Hepatocyte (in vitro differentiated cells): Measurements from ENCODE around the gene TLCD3B. TPM values are rescaled to one million over a fixed set of nuclear protein-coding genes. Genes with fewer than 3 reads are reported as not detected.
"Not testable (repeated sequence)": the region's sequence is repeated elsewhere in the genome, so short reads cannot be mapped to it uniquely, and the experiment has no call there.

Experiments
- DNase-seq: peaks from one replicate; pipeline ENCODE4 v3.0.0-alpha.2; 2016; ENCODE audit warnings: low spot score
- H2AFZ ChIP-seq: fragments of 200-600 bp; sonication (generic); 2 replicates; pipeline ENCODE4 v1.6.0; 2016; ENCODE audit warnings: antibody characterized with exemption, mild to moderate bottlenecking
- H3K27ac ChIP-seq: fragments of 200-600 bp; sonication (generic); 2 replicates; pipeline ENCODE4 v1.5.1; 2016; ENCODE audit warnings: mild to moderate bottlenecking
- H3K27me3 ChIP-seq: fragments of 200-600 bp; sonication (generic); 2 replicates; pipeline ENCODE4 v1.6.1; 2016
- H3K36me3 ChIP-seq: fragments of 200-600 bp; sonication (generic); replicated peaks from 2 replicates; pipeline ENCODE4 v1.5.1; 2016; ENCODE audit warnings: low read depth; ENCODE audit not compliant: insufficient read depth
- H3K4me1 ChIP-seq: fragments of 200-600 bp; sonication (generic); 2 replicates; pipeline ENCODE4 v1.5.1; 2016; ENCODE audit warnings: mild to moderate bottlenecking, moderate library complexity; ENCODE audit not compliant: insufficient read depth
- H3K4me2 ChIP-seq: fragments of 200-600 bp; sonication (generic); 2 replicates; pipeline ENCODE4 v1.6.0; 2016
- H3K4me3 ChIP-seq: fragments of 200-600 bp; sonication (generic); 2 replicates; pipeline ENCODE4 v1.5.1; 2016; ENCODE audit warnings: mild to moderate bottlenecking
- H3K79me2 ChIP-seq: fragments of 200-600 bp; sonication (generic); 2 replicates; pipeline ENCODE4 v1.6.0; 2017; ENCODE audit warnings: mild to moderate bottlenecking
- H3K9me2 ChIP-seq: fragments of 200-600 bp; sonication (generic); replicated peaks from 2 replicates; pipeline ENCODE4 v1.6.0; 2017; ENCODE audit warnings: mild to moderate bottlenecking; ENCODE audit not compliant: insufficient read depth
- H3K9me3 ChIP-seq: fragments of 200-600 bp; sonication (generic); 2 replicates; pipeline ENCODE4 v1.5.1; 2016; ENCODE audit warnings: low read depth, mild to moderate bottlenecking
- H4K20me1 ChIP-seq: fragments of 200-600 bp; sonication (generic); 2 replicates; pipeline ENCODE4 v1.6.0; 2016; ENCODE audit warnings: mild to moderate bottlenecking; ENCODE audit not compliant: insufficient read depth, poor library complexity, severe bottlenecking
- CTCF ChIP-seq: fragments of 200-600 bp; sonication (generic); IDR thresholded peaks from 2 replicates; pipeline ENCODE4 v1.5.1; 2016; ENCODE audit warnings: antibody characterized with exemption, mild to moderate bottlenecking; ENCODE audit not compliant: poor library complexity
- EZH2 ChIP-seq: fragments of 200-600 bp; sonication (generic); IDR thresholded peaks from 2 replicates; pipeline ENCODE4 v1.6.1; 2016; ENCODE audit warnings: antibody characterized with exemption, mild to moderate bottlenecking, borderline replicate concordance
- EZH2phosphoT487 ChIP-seq: fragments of 200-600 bp; sonication (generic); IDR thresholded peaks from one replicate; pipeline ENCODE4 v1.6.1; 2018; ENCODE audit warnings: antibody characterized with exemption, mild to moderate bottlenecking, low read depth, moderate library complexity; ENCODE audit not compliant: unreplicated experiment, severe bottlenecking
- WGBS: methylation state at CpG from one replicate; pipeline ENCODE4 v1.1.6; 2016; ENCODE audit warnings: low lambda C conversion rate; ENCODE audit errors: missing lambda C conversion rate; 5-methylcytosine and 5-hydroxymethylcytosine counted together
- polyA plus RNA-seq: library from polyadenylated mRNA; unstranded; fragments of >200 nt; fragmentation: Nextera tagmentation; extraction: Ambion mirVana; gene quantifications from 2 replicates; pipeline ENCODE4 v1.2.1, GENCODE V29; 2016
- total RNA-seq: library from RNA; depleted of rRNA; stranded (reverse); fragments of >200 nt; gene quantifications from 2 replicates; pipeline ENCODE4 v1.2.3, GENCODE V29; 2014

Gene TLCD3B
- total and polyA plus RNA-seq, 2 experiments from 2014 or later, result not detected

DNA sequence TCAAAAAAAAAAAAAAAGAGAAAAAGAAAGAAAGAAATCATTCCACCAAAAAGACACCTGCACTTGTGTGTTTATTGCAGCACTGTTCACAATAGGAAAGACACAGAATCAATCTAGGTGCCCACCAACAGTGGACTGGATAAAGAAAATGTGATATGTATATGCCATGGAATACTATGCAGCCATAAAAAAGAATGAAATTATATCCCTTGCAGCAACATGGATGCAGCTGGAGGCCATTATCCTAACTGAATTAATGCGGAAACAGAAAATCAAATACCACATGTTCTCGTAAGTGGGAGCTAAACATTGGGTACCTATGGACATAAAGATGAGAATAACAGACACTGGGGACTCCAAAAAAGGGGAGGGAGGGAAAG is 13.8 kb downstream of the TLCD3B start:
- Histone ChIP-seq H2AFZ (no peak overlapping the region), H3K36me3 (no peaks in the 10 kb centered on the region), H3K9me3 (no peaks in the 10 kb centered on the region), H3K27ac (no peak overlapping the region), H3K27me3 (peaks cover 1% of the 10 kb centered on the region), H3K4me3 (no peak overlapping the region), H3K4me2 (no peak overlapping the region), H3K9me2 (no peaks in the 10 kb centered on the region), H4K20me1 (no peaks in the 10 kb centered on the region), H3K79me2 (no peaks in the 10 kb centered on the region), H3K4me1 (no peaks in the 10 kb centered on the region)
- no peak for DNase-seq
- WGBS, result 95% methylated on average over 2 of the region's 2 CpGs
- TF ChIP-seq CTCF, result no peak
- TF ChIP-seq EZH2phosphoT487, result no peak
- TF ChIP-seq EZH2, result no peak

DNA sequence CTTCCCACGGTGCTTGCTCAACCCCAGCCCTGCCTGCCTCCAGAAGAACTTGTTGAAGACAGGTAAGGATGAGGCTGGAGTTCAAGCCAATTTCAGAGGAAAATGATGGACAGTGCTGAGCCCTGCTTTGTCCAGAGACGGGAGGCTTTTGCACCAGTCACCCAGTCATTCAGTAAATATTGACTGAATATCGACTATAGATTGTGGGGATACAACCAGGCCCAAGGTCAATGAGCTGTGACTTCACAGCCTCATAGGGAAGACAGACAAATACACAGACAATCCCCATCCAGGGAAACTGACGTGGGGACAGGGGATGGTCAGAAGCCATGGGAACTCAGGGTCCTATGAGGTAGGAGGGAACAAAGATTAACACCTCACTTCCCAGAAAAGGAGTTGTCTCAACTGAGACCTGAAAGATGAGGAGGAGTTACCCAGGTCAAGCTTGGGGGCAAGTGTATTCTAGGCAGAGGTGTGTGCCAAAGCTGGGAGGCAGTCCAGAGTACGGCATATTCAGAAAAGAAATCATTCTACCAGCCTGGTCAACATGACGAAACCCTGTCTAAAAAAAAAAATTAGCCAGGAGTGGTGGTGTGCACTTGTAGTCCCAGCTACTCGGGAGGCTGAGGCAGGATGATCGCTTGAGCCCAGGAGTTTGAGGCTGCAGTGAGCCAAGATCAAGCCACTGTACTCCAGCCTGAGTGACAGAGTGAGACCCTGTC is 14.4 kb downstream of the TLCD3B start:
- Histone ChIP-seq H3K9me3 (no peaks in the 10 kb centered on the region), H3K27me3 (peaks cover 7% of the 10 kb centered on the region), H3K36me3 (no peaks in the 10 kb centered on the region), H4K20me1 (no peaks in the 10 kb centered on the region), H3K27ac (no peak overlapping the region), H3K9me2 (no peaks in the 10 kb centered on the region), H3K4me1 (no peaks in the 10 kb centered on the region), H3K79me2 (no peaks in the 10 kb centered on the region), H2AFZ (no peak overlapping the region), H3K4me3 (no peak overlapping the region), H3K4me2 (no peak overlapping the region)
- no peak for DNase-seq
- WGBS, result 66% methylated on average over 8 of the region's 8 CpGs
- TF ChIP-seq EZH2 (no peak), EZH2phosphoT487 (no peak), CTCF (no peak)

- H3K4me2 ChIP-seq, H4K20me1 ChIP-seq, H3K4me3 ChIP-seq, DNase-seq, H2AFZ ChIP-seq, H3K9me3 ChIP-seq, H3K27ac ChIP-seq, H3K36me3 ChIP-seq, H3K9me2 ChIP-seq, H3K4me1 ChIP-seq, H3K79me2 ChIP-seq: not testable (repeated sequence)
- peaks cover 17% of the 10 kb centered on the region for H3K27me3 ChIP-seq
- WGBS, result 91% methylated on average over 7 of the region's 7 CpGs
Observed at GRCh38 chr16:30015450-30015849, 15.6 kb downstream of the TLCD3B start.

DNA sequence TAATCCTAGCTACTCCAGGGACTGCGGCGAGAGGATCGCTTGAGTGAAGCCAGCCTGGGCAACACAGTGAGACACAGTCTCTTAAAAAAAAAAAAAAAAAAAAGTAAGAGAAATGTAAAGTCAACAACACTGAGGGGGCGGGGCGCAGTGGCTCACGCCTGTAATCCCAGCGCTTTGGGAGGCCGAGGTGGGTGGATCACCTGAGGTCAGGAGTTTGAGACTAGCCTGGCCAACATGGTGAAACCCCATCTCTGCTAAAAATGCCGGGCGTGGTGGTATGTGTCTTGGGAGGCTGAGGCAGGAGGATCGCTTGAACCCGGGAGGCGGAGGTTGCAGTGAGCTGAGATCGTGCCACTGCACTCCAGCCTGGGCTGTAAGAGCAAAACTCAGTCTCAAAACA is 18.5 kb downstream of the TLCD3B start:
- not testable (repeated sequence) for H4K20me1 ChIP-seq, H3K4me1 ChIP-seq, H3K4me2 ChIP-seq, H3K27ac ChIP-seq, H3K9me3 ChIP-seq, DNase-seq, H3K79me2 ChIP-seq, H2AFZ ChIP-seq, H3K36me3 ChIP-seq, H3K9me2 ChIP-seq, H3K4me3 ChIP-seq
- WGBS, result 81% methylated on average over 14 of the region's 14 CpGs
- H3K27me3 ChIP-seq, result peaks cover 25% of the 10 kb centered on the region
